NK-92 (cell line): ENCODE data around the gene TRMT10A.

Experiments
- DNase-seq: peaks from one replicate; lab custom pipeline; 2025; ENCODE audit not compliant: unreplicated experiment; lab: John Stamatoyannopoulos, UW

Gene TRMT10A, protein sequence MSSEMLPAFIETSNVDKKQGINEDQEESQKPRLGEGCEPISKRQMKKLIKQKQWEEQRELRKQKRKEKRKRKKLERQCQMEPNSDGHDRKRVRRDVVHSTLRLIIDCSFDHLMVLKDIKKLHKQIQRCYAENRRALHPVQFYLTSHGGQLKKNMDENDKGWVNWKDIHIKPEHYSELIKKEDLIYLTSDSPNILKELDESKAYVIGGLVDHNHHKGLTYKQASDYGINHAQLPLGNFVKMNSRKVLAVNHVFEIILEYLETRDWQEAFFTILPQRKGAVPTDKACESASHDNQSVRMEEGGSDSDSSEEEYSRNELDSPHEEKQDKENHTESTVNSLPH

DNA sequence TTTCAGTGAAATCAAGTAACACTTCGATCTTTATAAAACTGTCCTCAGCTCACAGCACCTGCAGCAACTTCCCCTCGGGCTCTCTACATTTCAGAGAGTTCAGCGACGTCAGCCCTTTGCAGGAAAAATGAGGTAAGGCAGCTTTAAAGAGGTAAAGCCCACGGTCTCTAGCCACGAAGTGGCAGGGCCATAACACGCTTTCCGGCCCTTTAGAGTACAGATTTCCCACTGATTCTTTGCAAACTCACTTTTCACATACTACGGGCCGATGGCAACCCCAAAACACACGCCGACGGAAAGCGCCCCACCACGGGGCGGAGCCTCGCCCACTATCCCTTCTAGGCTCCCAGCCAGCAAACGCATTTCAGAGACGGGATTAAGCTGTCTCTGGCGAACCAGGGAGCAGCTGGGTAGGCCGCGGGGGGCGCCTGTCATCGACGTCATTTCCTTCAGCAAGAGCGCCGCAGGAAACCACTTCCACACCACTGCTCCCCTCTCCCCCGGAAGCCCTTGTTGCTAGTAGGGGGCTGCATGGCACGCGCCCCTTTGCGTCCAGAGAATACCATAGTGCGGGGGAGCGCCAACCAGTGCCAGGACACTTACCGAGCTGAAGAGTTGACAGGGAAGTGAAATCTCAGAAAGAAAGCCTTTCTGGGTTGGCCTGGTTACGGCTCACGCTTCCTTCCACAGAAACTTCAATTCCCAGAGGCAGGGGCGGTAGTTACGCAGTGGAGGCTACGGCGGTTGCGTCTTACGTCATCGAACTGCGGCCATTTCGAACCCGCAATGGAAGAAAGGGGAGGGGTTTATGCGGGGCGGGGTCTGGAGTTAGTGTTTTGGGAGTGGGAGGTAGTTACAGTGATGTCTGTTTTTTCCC is at the start of gene TRMT10A:
TSS of gene TRMT10A (minus strand) at position 730 of the 877 bp plus-strand sequence. CDS start 4,701 bp downstream, outside the sequence.
- peak; percentile 81 for DNase-seq

DNA sequence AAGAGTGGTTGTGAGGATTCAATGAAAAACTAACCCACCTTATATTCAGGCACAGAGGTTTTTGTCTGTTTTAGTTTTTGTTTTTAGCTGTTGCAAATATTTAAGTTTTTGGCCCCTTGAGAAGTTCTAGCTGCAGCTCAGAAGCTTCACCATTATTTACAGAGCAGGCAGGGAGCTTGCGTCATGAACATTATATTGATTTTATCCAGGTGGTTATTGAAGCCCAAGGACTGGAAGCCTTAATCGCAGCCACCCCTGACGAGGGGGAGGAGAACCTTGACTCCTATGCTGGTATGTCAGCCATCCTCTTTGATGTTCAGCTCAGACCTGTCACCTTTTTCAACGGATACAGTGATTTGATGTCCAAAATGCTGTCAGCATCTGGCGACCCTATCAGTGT is 48.9 kb upstream of the TRMT10A start:
- DNase-seq, result no peak

DNA sequence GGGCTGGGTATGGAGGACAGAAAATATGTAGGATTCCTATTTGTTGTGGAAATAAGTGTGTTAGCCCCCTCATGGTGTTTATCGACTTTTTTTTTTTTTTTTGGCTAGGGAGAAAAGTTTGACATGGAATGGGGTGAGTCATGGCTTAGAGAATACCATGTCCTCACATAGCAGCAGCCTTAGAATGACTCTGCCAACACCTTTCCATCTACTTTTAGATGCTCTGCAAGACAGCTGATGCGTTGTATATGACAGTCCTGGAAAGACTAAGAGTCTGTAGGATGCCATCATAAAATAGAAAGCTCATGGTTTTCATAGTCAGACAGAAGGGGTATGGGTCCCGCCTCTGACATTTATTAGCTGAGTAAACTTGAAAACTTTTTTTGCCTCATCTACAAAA is 48.4 kb upstream of the TRMT10A start:
- no peak for DNase-seq

DNA sequence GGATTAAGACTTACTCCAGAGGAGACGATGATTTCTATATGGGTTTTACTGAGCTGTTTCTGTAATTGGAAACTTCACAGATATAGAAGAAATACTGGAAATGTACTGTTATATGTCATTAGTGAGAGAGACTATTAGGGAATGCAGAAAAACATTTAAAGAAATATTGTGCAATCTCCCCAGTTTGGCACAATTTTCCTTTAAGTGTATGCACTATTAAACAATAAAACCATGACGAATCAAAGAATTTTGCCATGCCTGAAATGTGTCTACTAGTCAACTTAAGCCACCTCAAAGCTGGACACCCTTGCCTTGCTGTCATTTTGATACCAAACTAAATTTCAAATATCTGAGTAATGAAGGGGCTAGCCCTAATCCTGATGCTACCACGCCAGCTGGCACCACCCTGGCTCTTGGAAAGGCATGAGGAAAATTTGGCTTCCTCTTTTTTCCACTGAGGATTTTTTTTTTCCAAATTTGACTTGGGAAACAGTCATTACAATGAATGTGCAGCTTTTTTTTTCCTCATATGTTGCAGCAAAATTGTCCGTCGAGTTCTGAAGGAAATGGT is 46.9 kb upstream of the TRMT10A start:
- no peak for DNase-seq

DNA sequence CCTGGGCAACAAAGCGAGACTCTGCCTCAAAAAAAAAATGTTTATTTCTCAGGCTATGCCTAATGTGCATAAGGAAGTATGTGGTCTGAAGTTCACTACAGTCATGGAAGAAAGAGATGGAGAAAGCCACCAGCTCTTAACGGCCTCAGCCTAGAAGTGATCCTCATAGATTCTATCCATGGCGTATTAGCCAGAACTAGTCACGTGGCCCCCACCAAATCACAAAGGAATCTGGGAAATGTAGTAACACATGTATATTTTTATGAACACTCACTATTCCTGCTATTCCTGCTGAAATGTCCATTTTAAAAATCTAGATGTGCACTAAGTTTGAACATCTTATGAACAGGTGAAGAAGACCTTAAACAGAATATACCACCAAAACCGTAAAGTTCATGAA is 44.6 kb upstream of the TRMT10A start:
- no peak for DNase-seq

DNA sequence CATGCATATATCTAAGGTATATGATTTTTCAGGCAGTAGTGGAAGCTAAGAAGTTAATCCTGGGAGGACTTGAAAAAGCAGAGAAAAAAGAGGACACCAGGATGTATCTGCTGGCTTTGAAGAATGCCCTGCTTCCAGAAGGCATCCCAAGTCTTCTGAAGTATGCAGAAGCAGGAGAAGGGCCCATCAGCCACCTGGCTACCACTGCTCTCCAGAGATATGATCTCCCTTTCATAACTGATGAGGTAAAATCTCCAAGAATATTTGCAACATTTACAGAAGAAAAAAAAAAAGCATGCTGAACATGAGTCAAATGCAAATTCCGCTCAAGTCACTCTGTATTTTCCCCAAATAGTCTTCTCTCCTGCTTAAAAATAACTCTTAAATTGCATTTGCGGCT is 42.9 kb upstream of the TRMT10A start:
- no peak for DNase-seq

DNA sequence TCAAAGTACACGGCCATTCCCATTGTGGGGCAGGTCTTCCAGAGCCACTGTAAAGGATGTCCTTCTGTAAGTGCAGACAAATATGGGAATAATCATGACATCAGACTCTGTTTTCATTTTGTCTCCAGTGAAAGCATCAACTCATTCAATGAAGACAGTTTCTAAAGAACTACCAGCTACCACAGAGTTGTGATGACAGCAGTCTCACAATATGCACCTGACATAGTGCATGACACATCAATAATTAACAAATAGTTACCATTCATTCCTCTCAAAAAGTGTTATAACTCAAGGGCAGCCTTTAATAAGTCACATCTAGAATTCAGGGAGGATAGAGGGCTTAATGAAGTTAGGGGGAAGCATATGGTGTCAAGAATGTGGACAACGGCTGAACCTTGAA is 31.0 kb upstream of the TRMT10A start:
- no peak for DNase-seq

DNA sequence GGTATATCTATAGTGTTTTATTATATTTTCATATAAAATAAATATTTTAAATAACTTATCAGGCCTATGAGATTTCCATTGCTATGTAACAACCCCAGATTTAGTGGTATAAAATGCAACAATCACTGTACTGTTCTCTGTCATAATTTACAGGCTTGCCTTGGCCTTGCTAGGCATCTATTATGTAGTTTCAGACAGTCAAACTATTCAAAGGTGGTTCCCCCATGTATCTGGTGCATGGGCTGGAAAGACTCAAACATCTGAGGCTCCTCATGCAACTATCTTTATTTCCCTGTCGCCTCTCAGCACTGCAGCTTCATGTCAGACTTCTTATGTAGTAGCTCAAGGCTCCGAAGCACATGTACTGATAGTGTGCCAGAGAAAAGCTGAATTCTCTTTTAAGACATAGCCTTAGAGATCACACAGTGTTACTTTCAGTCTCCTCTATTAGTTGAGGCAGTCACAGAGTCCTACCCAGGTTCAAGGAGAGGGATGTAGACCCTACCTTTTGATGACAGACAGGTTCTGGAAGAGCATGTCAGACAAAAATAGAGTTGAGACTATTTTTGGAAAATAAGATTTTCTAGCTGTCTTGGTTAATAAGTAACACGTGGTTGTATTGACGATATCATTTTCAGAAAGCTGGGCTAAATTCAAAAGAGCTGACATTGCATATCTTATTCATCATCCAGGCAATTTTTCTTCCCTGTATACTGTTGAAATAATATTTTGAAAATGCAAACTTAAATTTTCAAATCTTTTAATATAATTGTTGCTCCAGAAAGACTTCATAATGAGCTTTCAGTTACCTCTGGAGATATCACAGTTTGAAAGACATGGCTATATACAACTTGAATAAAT is 30.2 kb upstream of the TRMT10A start:
- DNase-seq, result no peak

DNA sequence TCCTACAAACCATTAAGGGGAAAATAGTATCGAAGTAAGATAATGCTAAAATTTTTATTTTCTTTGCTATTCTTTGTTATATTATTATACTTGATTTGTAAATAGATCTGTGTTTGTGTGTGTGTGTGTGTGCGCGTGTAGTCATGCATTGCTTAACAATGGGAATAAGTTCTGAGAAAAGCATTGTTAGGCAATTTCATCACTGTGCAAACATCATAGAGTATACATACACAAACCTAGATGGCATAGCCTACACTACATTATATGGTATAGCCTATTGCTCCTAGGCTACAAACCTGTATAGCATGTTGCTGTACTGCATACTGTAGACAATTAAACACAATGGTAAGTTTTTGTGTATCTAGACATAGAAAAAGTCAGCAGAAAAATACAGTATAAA is 27.9 kb upstream of the TRMT10A start:
- DNase-seq, result no peak

DNA sequence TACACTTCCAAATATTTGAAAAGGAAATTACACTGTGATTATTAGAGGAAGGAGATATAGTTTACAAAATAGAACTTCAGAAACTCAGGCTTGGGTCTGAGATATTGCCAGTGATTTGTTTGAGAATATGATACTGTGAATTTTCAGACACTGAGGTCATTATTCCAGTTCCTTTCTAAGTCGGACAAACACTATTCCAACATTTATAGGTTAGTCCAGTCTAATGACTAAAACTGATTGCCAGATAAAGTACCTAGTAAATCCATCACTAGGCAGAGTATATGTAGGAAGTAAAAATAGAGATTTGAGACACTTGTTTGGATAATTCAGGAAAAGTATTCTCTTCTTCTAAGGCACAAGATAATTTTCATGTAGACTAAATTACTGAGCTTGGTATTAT is 24.0 kb upstream of the TRMT10A start:
- no peak for DNase-seq

DNA sequence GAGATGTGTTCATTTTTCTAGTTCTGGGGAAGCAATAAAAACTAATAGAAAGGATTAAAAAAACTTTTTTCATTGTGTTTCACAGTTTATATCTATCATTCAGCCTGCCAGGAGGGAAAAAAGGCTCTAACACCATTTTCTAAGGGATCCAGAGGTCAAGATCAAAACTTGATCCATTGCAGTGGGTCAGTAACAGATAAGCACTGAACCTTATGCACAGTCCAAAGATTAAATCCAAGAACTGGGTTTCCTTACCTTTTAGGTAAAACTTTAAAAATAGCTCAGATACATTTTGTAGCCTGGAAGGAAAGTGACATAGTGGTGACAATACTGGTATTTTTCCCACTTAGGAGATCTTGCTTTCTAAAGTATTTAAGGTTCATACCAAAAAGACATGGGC is 23.5 kb upstream of the TRMT10A start:
- no peak for DNase-seq

DNA sequence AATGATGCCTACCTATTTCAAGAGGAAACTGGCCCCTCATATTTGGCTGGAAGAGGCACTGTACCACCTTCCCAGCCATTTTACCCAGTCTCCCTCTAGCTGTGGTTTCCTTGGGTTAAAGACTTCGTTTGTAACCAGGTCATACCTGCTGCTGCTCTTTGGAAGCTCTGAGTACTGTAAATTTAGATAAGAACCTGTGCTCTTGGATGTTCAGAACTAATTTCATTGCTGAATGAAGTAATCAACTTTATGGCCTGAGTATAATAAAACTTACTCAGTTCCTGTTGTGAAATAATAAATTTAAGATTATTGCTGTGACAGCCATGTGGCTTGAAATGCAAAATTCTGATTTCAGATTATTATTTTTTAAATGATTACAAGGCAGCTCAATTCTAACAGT is 23.0 kb upstream of the TRMT10A start:
- no peak for DNase-seq

DNA sequence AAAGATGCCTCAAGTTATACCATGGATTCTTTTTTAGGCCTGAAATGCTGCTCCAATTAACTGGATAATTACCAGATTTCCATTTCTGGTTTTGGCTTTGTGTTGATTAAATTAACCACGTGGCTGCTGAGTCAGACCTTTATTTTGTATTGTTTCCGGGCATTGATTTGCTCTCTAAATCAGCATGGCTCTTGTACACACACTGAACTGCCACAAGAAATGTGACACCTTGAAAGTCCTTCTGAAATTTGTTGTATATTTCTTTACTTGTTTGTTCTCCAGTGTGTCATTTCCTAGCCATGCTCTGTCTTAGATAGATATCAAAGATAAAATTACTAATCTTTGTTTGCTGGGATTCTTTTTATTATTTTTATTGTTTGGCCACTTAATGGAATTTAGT is 22.5 kb upstream of the TRMT10A start:
- no peak for DNase-seq

DNA sequence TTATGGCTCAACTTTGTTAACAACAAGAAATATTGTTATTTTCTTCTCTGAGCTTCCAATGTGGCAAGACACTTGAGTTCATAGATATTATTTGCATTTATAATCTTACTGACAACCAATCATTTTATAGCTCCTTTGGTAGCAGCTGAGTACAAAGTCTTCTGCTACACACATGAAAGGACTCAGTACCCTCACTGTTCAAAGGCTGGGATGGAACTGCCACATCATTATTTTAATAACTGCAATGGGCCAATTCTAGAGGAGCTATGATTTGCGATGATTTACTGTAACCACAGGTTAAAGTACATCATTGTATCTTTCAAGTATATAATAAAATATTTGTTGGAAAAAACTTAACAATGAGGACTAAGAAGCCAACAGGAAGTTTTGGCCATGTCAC is 21.7 kb upstream of the TRMT10A start:
- no peak for DNase-seq

DNA sequence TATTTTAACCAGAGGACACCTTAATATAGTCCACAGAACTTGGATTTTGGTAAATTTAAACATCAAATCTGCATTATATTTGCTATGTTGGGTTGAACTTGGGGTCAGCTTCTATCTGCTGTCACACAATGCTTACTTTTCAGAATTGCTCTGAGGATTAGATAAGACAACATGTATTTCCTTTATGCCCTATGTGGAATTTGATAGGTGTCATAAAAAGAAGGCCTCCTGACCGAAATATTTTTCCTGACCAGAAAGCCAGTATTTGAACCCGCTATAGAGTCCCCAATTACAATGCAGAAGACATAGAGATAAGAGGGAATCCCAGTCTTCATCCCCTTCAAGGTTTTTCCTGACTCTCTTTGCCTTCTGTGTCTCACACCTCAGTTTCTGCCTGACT is 14.9 kb upstream of the TRMT10A start:
- no peak for DNase-seq

DNA sequence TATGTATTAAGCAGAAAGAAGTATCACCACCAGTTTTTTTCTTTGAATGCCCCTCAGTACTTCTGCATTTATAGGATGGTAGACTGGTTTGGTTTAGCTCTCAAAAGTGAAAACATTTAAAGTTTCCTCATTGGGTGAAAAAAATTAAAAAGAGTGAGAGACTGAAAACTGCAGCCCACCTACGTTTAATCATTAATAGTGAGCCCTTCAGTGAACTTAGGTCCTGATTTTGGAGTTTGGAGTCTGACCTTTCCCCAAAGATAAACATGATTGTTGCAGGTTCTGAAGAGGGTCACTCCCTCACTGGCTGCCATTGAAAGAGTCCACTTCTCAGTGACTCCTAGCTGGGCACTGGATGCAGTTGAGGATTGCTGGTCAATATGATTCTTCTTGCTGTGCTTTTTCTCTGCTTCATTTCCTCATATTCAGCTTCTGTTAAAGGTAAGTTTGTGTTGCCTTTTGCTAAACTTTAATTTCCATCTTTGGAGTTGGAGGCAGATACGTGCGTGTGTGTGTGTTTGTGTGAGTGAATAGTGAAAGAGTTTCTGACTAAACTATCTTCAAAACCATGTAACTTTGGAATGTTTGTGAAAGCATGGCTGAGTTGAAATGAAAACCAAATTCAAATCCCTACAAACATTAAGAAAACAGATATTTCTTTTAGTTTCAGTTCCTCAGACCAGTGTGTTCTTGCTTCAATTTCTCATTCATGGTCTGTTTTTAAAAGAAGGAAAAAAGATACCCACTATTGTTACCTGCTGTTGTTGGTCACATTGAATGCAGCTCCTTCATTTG is 10.9 kb upstream of the TRMT10A start, which contains the start of gene MTTP:
TSS of gene MTTP (plus strand) at position 295 of the 795 bp plus-strand sequence. CDS start at position 381, 86 bp downstream.
- DNase-seq, result no peak

DNA sequence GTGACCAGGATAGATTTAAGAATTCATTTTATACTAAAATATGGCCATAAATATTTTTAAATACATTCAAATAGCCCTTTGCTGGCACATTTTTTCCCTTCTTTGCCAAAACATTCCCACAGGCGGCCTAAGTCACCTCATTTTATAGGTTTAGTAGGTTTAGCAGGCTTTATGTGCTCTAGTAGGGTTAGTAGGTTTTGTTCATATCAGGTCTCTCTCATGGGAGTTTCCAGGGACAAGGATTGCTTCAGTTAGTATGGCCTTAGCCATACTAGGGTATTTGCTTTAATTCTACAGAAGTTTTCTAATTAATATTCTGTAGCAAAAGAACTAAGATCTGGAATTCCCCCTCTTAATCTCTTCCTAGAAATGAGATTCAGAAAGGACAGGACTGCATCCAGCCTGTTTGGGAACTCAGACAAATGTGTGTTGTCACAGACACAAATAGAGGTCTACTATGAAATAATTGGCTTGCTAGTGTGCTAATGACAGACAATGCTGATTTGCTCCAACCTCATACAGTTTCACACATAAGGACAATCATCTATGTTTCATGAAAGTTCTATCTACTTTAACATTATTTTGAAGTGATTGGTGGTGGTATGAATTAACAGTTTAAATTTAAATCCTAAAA is 10.0 kb upstream of the TRMT10A start:
- no peak for DNase-seq

DNA sequence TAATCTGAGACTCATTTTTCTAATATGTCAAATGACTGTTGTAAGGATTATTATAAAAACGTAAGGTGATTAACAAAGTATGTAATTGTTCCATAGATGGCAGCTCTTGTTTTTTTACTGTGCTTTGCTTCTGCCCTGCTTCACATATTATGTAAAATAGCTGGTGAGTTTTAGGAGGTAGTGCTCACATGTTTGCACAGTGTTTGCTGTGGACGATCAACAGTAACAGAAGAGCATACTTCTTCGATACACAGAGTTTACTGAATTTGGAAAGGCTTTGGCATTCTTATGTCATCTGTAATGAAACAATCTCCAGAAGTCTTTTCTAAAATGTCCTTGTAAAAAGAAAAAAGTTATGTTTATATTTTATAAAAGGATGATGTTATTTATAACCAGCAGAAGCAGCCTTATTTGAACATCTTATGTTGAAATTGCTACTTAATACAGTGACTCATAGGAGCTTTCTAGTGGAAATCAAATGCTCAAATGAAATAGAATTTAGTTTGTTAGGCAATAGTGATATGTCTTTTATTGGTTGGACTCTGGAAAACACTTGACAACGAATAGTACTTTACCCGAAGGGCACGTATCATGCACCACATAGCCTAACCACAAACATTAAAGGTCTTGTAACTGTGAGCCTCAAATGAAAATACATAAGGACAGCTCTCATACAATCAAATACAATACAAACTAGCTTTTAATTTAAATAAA is 8.8 kb upstream of the TRMT10A start:
- no peak for DNase-seq

DNA sequence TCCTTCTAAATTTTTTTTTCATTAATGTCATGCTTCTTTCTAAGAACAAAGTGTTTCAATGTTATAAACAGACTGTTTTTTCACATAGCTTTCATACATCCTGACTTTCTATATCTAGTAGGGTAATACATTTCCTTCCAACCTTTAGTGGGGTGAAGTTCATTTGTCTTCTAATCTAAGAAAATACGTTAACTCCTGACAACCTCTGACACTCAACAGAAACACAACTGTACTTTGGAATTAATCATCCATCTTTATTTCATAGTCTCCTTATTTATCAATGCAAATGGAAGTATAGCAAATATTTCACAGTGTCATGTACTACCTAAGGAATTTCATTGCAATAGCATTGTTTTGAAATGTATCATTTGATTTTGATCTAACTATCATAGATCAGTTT is 8.0 kb upstream of the TRMT10A start:
- DNase-seq, result no peak
